Skin epidermis (tissue), 12 donors: Measurements from ENCODE around the gene FRMD4B.

ENCODE experiments used
- H3K27ac ChIP-seq, 21 experiments: fragments of 200-600 bp; sonication (generic) in 11 of 21; one replicate each; pipeline ENCODE4 v1.5.0; 2020; ENCODE audit warnings: mild to moderate bottlenecking in 3 of 21, inconsistent platforms in 2 of 21, moderate library complexity in 2 of 21
- H3K4me3 ChIP-seq, 7 experiments: fragments of 200-600 bp; sonication (generic) in 2 of 7; one replicate each; pipeline ENCODE4 v1.5.0; 2020; ENCODE audit warnings: inconsistent platforms in 2 of 7, mild to moderate bottlenecking in 2 of 7, moderate library complexity in 1 of 7

FRMD4B gene

GRCh38 chr3:69121513-69121912 is 264.4 kb downstream of the FRMD4B start:
- Histone ChIP-seq H3K4me3 (no peak overlapping the region), H3K27ac (no peak overlapping the region)

GRCh38 chr3:69120879-69121464 is 264.9 kb downstream of the FRMD4B start:
- Histone ChIP-seq H3K4me3 (no peak overlapping the region), H3K27ac (no peak overlapping the region)
